HepG2 (cell line): ENCODE measurements around the gene PTGIR. TPM values are rescaled to one million over a fixed set of nuclear protein-coding genes. Genes with fewer than 3 reads are reported as not detected.

Experiments
- ATAC-seq: fragments of 200-7000 bp; cut with Tn5 transposase; 3 replicates; pipeline ENCODE4 v1.9.1; 2020; ENCODE audit warnings: mild to moderate bottlenecking, moderate library complexity
- BruUV-seq: library from RNA; stranded (reverse); fragments of 400-500 nt; replicated peaks from 2 replicates; lab custom pipeline; 2021; lab: Mats Ljungman, UMichigan
- CTCF ChIA-PET: fragments of 300-600 bp; formaldehyde crosslinking; extraction: SDS; loops from one replicate; lab custom pipeline; 2021; ENCODE audit warnings: low total read pairs, inconsistent platforms, low intra/inter-chr PET ratio; lab: Yijun Ruan, JAX
- POLR2A ChIA-PET: fragments of 350-600 bp; sonication (Branson Sonifier 250); formaldehyde crosslinking; loops from one replicate; lab custom pipeline; 2020; ENCODE audit warnings: antibody characterized with exemption, inconsistent platforms; lab: Yijun Ruan, JAX
- DNase-seq: peaks from one replicate; pipeline ENCODE4 v3.0.0-alpha.2; 2015; ENCODE audit warnings: low spot score
- FAIRE-seq: peaks from 3 replicates; lab custom pipeline; 2011; peaks lifted over from hg19 to GRCh38; lab: Jason Lieb, UNC
- H2AFZ ChIP-seq: one replicate; pipeline ENCODE4 v1.6.1; 2011; ENCODE audit warnings: low read length, inconsistent platforms
- H3K27ac ChIP-seq: fragments of 300-600 bp; 3 replicates; pipeline ENCODE4 v1.8.0; 2011; ENCODE audit warnings: mixed run types, mild to moderate bottlenecking, mixed read lengths, low read length, inconsistent platforms; ENCODE audit not compliant: insufficient read depth; ENCODE audit errors: extremely low read length
- H3K27me3 ChIP-seq, 2 experiments: fragments of 200-600 bp in 1 of 2; 2 replicates in 1 of 2; 3 replicates in 1 of 2; pipeline versions ENCODE4 v1.6.0 to v1.8.0; 2011; ENCODE audit warnings: low read length in 2 of 2, mild to moderate bottlenecking in 2 of 2, moderate library complexity in 2 of 2, inconsistent platforms in 1 of 2; ENCODE audit not compliant: insufficient read depth in 2 of 2, control insufficient read depth in 1 of 2
- H3K36me3 ChIP-seq, 2 experiments: fragments of 200-600 bp in 1 of 2; replicated peaks in 1 of 2; 2 replicates in 1 of 2; 3 replicates in 1 of 2; pipeline versions ENCODE4 v1.5.1 to v1.8.0; 2011; ENCODE audit warnings: low read length in 2 of 2, inconsistent platforms in 1 of 2; ENCODE audit not compliant: insufficient read depth in 2 of 2, control insufficient read depth in 1 of 2
- H3K4me1 ChIP-seq: 2 replicates; pipeline ENCODE4 v1.5.1; 2012; ENCODE audit warnings: low read length, inconsistent platforms; ENCODE audit not compliant: insufficient read depth
- H3K4me2 ChIP-seq: 2 replicates; pipeline ENCODE4 v1.6.0; 2011; ENCODE audit warnings: low read depth, low read length, inconsistent platforms
- H3K4me3 ChIP-seq, 3 experiments: fragments of 200-600 bp in 1 of 3; sonication (generic), shearing (Covaris generic) in 1 of 3; replicated peaks in 1 of 3; 2 replicates each; pipeline ENCODE4 v1.5.1; 2011 to 2016; ENCODE audit warnings: low read length in 3 of 3, inconsistent platforms in 2 of 3, low read depth in 2 of 3, mild to moderate bottlenecking in 2 of 3, control low read depth in 1 of 3, mixed read lengths in 1 of 3; ENCODE audit not compliant: insufficient read depth in 1 of 3
- H3K79me2 ChIP-seq: one replicate; pipeline ENCODE4 v1.6.1; 2011; ENCODE audit warnings: low read length, inconsistent platforms; ENCODE audit not compliant: insufficient read depth
- H3K9ac ChIP-seq: 2 replicates; pipeline ENCODE4 v1.6.0; 2011; ENCODE audit warnings: mild to moderate bottlenecking, low read depth, low read length, inconsistent platforms; ENCODE audit not compliant: insufficient read depth
- H3K9me3 ChIP-seq: 2 replicates; pipeline ENCODE4 v1.5.1; 2012; ENCODE audit warnings: mild to moderate bottlenecking, low read length
- H4K20me1 ChIP-seq: 2 replicates; pipeline ENCODE4 v1.6.0; 2011; ENCODE audit warnings: inconsistent platforms, mild to moderate bottlenecking, low read length, moderate library complexity; ENCODE audit not compliant: insufficient read depth
- ADNP ChIP-seq: sonication (generic); formaldehyde crosslinking; IDR thresholded peaks from 2 replicates; pipeline ENCODE4 v1.4.0; 2020; ENCODE audit warnings: missing genetic modification reagents
- CCAR2 ChIP-seq: fragments of 200-400 bp; formaldehyde crosslinking; optimal IDR thresholded peaks from 2 replicates; pipeline ENCODE3; 2018; ENCODE audit warnings: low read depth, mild to moderate bottlenecking, low read length, moderate library complexity
- FLYWCH1 ChIP-seq: sonication (generic); formaldehyde crosslinking; IDR thresholded peaks from 2 replicates; pipeline ENCODE4 v1.8.1; 2023; ENCODE audit warnings: mild to moderate bottlenecking, missing genetic modification reagents
- HNRNPH1 ChIP-seq: fragments of 200-400 bp; formaldehyde crosslinking; optimal IDR thresholded peaks from 2 replicates; pipeline ENCODE3; 2017; ENCODE audit warnings: mild to moderate bottlenecking, low read depth, low read length
- KMT2B ChIP-seq: IDR thresholded peaks from 2 replicates; pipeline ENCODE4 v1.6.1; 2016; ENCODE audit warnings: missing genetic modification reagents, missing compliant biosample characterization
- MAF1 ChIP-seq: sonication (generic); formaldehyde crosslinking; IDR thresholded peaks from 2 replicates; pipeline ENCODE4 v1.5.0; 2020; ENCODE audit warnings: missing genetic modification reagents, borderline replicate concordance
- NBN ChIP-seq: fragments of 450-650 bp; conservative IDR thresholded peaks from 2 replicates; pipeline ENCODE4 v1.6.1; 2017
- REST ChIP-seq, 2 experiments: IDR thresholded peaks; 2 replicates each; pipeline ENCODE4 v1.6.1; 2011 to 2012; ENCODE audit warnings: low read length in 2 of 2, borderline replicate concordance in 1 of 2, low read depth in 1 of 2, mild to moderate bottlenecking in 1 of 2, moderate library complexity in 1 of 2
- SRSF1 ChIP-seq: fragments of 200-400 bp; formaldehyde crosslinking; optimal IDR thresholded peaks from 2 replicates; pipeline ENCODE3; 2017; ENCODE audit warnings: mild to moderate bottlenecking, low read depth, low read length, moderate library complexity
- TRIM22 ChIP-seq: fragments of 450-650 bp; IDR thresholded peaks from 2 replicates; pipeline ENCODE4 v1.6.1; 2017
- ZBTB43 ChIP-seq: sonication (generic); formaldehyde crosslinking; conservative IDR thresholded peaks from 2 replicates; pipeline ENCODE4 v1.4.0; 2020; ENCODE audit warnings: missing genetic modification reagents
- ZNF230 ChIP-seq: sonication (generic); formaldehyde crosslinking; IDR thresholded peaks from 2 replicates; pipeline ENCODE4 v1.4.0; 2020; ENCODE audit warnings: mild to moderate bottlenecking, missing genetic modification reagents
- WGBS: methylation state at CpG from one replicate; pipeline ENCODE4 v1.1.6; 2017; ENCODE audit warnings: low lambda C conversion rate; 5-methylcytosine and 5-hydroxymethylcytosine counted together
- in situ Hi-C: cut with HindIII; loops from 2 replicates; pipeline ENCODE4 v1.10.0; 2017; ENCODE audit warnings: low pct_unique_long_range_greater_than_20kb; ENCODE audit not compliant: extremely low pct_ligation_motif_present
- intact Hi-C: fragments of 100-400 bp; cut with micrococcal nuclease; formaldehyde crosslinking; loops from one replicate; pipeline ENCODE4 v1.10.0; 2022; ENCODE audit not compliant: unreplicated experiment
- polyA plus RNA-seq, 8 experiments: library from polyadenylated mRNA; depleted of rRNA in 3 of 8; stranded (reverse) in 7 of 8; unstranded in 1 of 8; fragments of >200 nt; fragmentation: Illumina TruSeq in 4 of 8; extraction: Trizol in 4 of 8; gene quantifications; 2 replicates each; pipeline versions ENCODE4 v1.2.1 to v1.2.3, GENCODE V29; 2011 to 2016; ENCODE audit warnings: low read depth in 4 of 8, missing spikeins in 1 of 8, mixed read lengths in 1 of 8; ENCODE audit not compliant: insufficient read depth in 1 of 8
- total RNA-seq, 5 experiments: library from RNA; depleted of rRNA; stranded (reverse); fragments of >200 nt; fragmentation: Illumina TruSeq; extraction: Trizol; gene quantifications; 2 replicates each; pipeline ENCODE4 v1.2.3, GENCODE V29; 2016; ENCODE audit warnings: low read depth in 1 of 5
- TF ChIP-seq, protein P1 (sequence below): sonication (generic); formaldehyde crosslinking; IDR thresholded peaks from 2 replicates; pipeline ENCODE4 v1.4.0; 2020; ENCODE audit warnings: low read depth, mild to moderate bottlenecking, missing genetic modification reagents

Gene PTGIR
- total and polyA plus RNA-seq, 2 of the 13 experiments (the other 11 are each of a cell fraction or from before 2014, with no cell fraction given): not detected

GRCh38 chr19:46606019-46606418, 18.9 kb downstream of the PTGIR start:
- no peak overlapping the region for H3K4me3 ChIP-seq
- 98% methylated on average over 10 of the region's 11 CpGs for WGBS
- FAIRE-seq (no peak), DNase-seq (no peak), ATAC-seq (no peak)
- in situ Hi-C loops (no loop called here), intact Hi-C loops (no loop called here)
- no peak overlapping the region for H3K4me2 ChIP-seq
- POLR2A ChIA-PET: no interaction called here
- H3K9ac ChIP-seq: no peak overlapping the region
- H2AFZ ChIP-seq: no peak overlapping the region
- H4K20me1 ChIP-seq: peaks cover 15% of the 10 kb centered on the region; the same call in 1 of the 2 replicates
- H3K4me1 ChIP-seq: peaks cover 30% of the 10 kb centered on the region
- BruUV-seq: no TSS peak
- peaks cover 40% of the 10 kb centered on the region for H3K79me2 ChIP-seq
- no peaks in the 10 kb centered on the region; a peak in 1 of 5 replicates for H3K27me3 ChIP-seq
- H3K27ac ChIP-seq: no peak overlapping the region
- no peaks in the 10 kb centered on the region for H3K9me3 ChIP-seq
- no peak for TF ChIP-seq HNRNPH1
- TF ChIP-seq FLYWCH1 (CRISPR knock-in tag): no peak
- TF ChIP-seq, protein P1, sequence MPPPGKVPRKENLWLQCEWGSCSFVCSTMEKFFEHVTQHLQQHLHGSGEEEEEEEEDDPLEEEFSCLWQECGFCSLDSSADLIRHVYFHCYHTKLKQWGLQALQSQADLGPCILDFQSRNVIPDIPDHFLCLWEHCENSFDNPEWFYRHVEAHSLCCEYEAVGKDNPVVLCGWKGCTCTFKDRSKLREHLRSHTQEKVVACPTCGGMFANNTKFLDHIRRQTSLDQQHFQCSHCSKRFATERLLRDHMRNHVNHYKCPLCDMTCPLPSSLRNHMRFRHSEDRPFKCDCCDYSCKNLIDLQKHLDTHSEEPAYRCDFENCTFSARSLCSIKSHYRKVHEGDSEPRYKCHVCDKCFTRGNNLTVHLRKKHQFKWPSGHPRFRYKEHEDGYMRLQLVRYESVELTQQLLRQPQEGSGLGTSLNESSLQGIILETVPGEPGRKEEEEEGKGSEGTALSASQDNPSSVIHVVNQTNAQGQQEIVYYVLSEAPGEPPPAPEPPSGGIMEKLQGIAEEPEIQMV (CRISPR knock-in tag): no peak
- TF ChIP-seq ZBTB43 (CRISPR knock-in tag): no peak
- no peak for TF ChIP-seq SRSF1
- TF ChIP-seq ZNF230 (CRISPR knock-in tag): no peak
- no peak for TF ChIP-seq TRIM22
- no peak for TF ChIP-seq MAF1 (CRISPR knock-in tag)
- no peak for TF ChIP-seq ADNP (CRISPR knock-in tag)
- no peak for TF ChIP-seq KMT2B (CRISPR knock-in tag)
- TF ChIP-seq REST (IDR thresholded peaks at IDR 0.05; ENCODE audit: borderline replicate concordance in 1 of 2, low read depth in 1 of 2, low read length in 2 of 2): no peak
- no peak for TF ChIP-seq CCAR2
- no peak for TF ChIP-seq NBN
- CTCF ChIA-PET: no interaction called here
- peaks cover 30 to 55% of the 10 kb centered on the region in 2 experiments; a peak in 4 of 5 replicates for H3K36me3 ChIP-seq
